K562 (cell line): ENCODE measurements around the gene PLEKHG4B.

Experiments used
- BHLHE40 ChIP-seq: IDR thresholded peaks from 2 replicates; pipeline ENCODE4 v1.6.1; 2011; ENCODE audit warnings: low read length, improper control_type of control experiment
- CTCF ChIP-seq, 3 experiments: IDR thresholded peaks in 2 of 3; conservative IDR thresholded peaks in 1 of 3; 2 replicates each; pipeline ENCODE4 v1.5.1; 2011 to 2012; ENCODE audit warnings: low read length in 3 of 3, mild to moderate bottlenecking in 3 of 3, control low read depth in 2 of 3, improper control_type of control experiment in 1 of 3, inconsistent platforms in 1 of 3, low read depth in 1 of 3, mixed read lengths in 1 of 3, moderate library complexity in 1 of 3; ENCODE audit not compliant: insufficient read depth in 2 of 3
- EHMT2 ChIP-seq: fragments of 450-650 bp; IDR thresholded peaks from 2 replicates; pipeline ENCODE4 v1.6.1; 2018; ENCODE audit warnings: antibody characterized with exemption
- NR2C2 ChIP-seq, 2 experiments: fragments of 200-800 bp in 1 of 2; sonication (Bioruptor generic) in 1 of 2; sonication (generic) in 1 of 2; formaldehyde crosslinking in 1 of 2; IDR thresholded peaks; 2 replicates each; pipeline versions ENCODE4 v1.6.1 to v1.8.0; 2016 to 2022; ENCODE audit warnings: mild to moderate bottlenecking in 1 of 2, missing compliant biosample characterization in 1 of 2, missing genetic modification characterization in 1 of 2, missing genetic modification reagents in 1 of 2
- RCOR1 ChIP-seq, 2 experiments: IDR thresholded peaks; 2 replicates each; pipeline ENCODE4 v1.6.1; 2012; ENCODE audit warnings: low read depth in 2 of 2, low read length in 2 of 2, borderline replicate concordance in 1 of 2, improper control_type of control experiment in 1 of 2
- RFX5 ChIP-seq: IDR thresholded peaks from 2 replicates; pipeline ENCODE4 v1.6.1; 2011; ENCODE audit warnings: low read depth, mild to moderate bottlenecking, improper control_type of control experiment, low read length
- SMARCA4 ChIP-seq: fragments of 450-650 bp; IDR thresholded peaks from 2 replicates; pipeline ENCODE4 v1.6.1; 2016
- ZNF232 ChIP-seq: sonication (generic); formaldehyde crosslinking; IDR thresholded peaks from 2 replicates; pipeline ENCODE4 v1.8.0; 2022; ENCODE audit warnings: mild to moderate bottlenecking, missing genetic modification reagents

GRCh38 chr5:162190-162564 is 70.2 kb downstream of the PLEKHG4B start:
- TF ChIP-seq RCOR1 (IDR thresholded peaks at IDR 0.05; ENCODE audit: borderline replicate concordance in 1 of 2, low read depth in 2 of 2, low read length in 2 of 2) (no peak), CTCF (IDR thresholded peaks at IDR 0.05 in 2 of 3, conservative IDR thresholded peaks at IDR 0.05 in 1 of 3; ENCODE audit: insufficient read depth in 2 of 3, low read depth in 1 of 3, low read length in 3 of 3) (no peak), EHMT2 (no peak), NR2C2 (CRISPR knock-in tag; IDR thresholded peaks at IDR 0.05) (no peak), NR2C2 (tag; IDR thresholded peaks at IDR 0.05) (no peak), BHLHE40 (no peak), SMARCA4 (no peak), ZNF232 (CRISPR knock-in tag) (no peak), RFX5 (no peak)
